HUES64 (cell line): ENCODE data around the gene MRC2.

Source experiments
- H3K27ac ChIP-seq: 2 replicates; pipeline ENCODE4 v1.7.0; 2013; ENCODE audit warnings: low read depth, low read length, inconsistent platforms
- H3K27me3 ChIP-seq: 2 replicates; pipeline ENCODE4 v1.6.1; 2013; ENCODE audit warnings: mild to moderate bottlenecking, low read length; ENCODE audit not compliant: insufficient read depth
- H3K36me3 ChIP-seq: 2 replicates; pipeline ENCODE4 v1.6.1; 2013; ENCODE audit warnings: mild to moderate bottlenecking, low read length; ENCODE audit not compliant: insufficient read depth
- H3K4me1 ChIP-seq: 2 replicates; pipeline ENCODE4 v1.6.1; 2013; ENCODE audit warnings: mild to moderate bottlenecking, low read length, moderate library complexity; ENCODE audit not compliant: insufficient read depth
- H3K4me3 ChIP-seq: 2 replicates; pipeline ENCODE4 v1.5.1; 2013; ENCODE audit warnings: mild to moderate bottlenecking, low read length, moderate library complexity
- H3K9ac ChIP-seq: 2 replicates; pipeline ENCODE4 v1.6.1; 2013; ENCODE audit warnings: mild to moderate bottlenecking, low read depth, low read length
- H3K9me3 ChIP-seq: 2 replicates; pipeline ENCODE4 v1.6.1; 2013; ENCODE audit warnings: low read depth, low read length; ENCODE audit not compliant: insufficient read depth
- WGBS: fragments of 150-250, 120-280 bp; methylation state at CpG from one replicate; pipeline ENCODE4 v1.1.7; 2013; ENCODE audit warnings: missing lambda C conversion rate; 5-methylcytosine and 5-hydroxymethylcytosine counted together

The MRC2 gene

GRCh38 chr17:62718429-62718828 is 91.0 kb downstream of the MRC2 start:
- no peak overlapping the region for H3K27ac ChIP-seq
- no peak overlapping the region for H3K9ac ChIP-seq
- no peaks in the 10 kb centered on the region for H3K27me3 ChIP-seq
- no peak overlapping the region for H3K4me3 ChIP-seq
- H3K36me3 ChIP-seq: no peaks in the 10 kb centered on the region
- no peaks in the 10 kb centered on the region for H3K9me3 ChIP-seq
- H3K4me1 ChIP-seq: peaks cover 6% of the 10 kb centered on the region
- 95% methylated on average over 11 of the region's 11 CpGs for WGBS

GRCh38 chr17:62719586-62719985 is 92.1 kb downstream of the MRC2 start:
- whole genome bisulfite sequencing: 100% methylated on average over 1 of the region's 1 CpG
- Histone ChIP-seq H3K4me1 (peaks cover 14% of the 10 kb centered on the region), H3K36me3 (no peaks in the 10 kb centered on the region), H3K27ac (no peak overlapping the region), H3K4me3 (no peak overlapping the region), H3K9ac (no peak overlapping the region), H3K9me3 (no peaks in the 10 kb centered on the region), H3K27me3 (no peaks in the 10 kb centered on the region)

GRCh38 chr17:62720126-62720850 is 92.8 kb downstream of the MRC2 start:
- no peak overlapping the region for H3K9ac ChIP-seq
- H3K9me3 ChIP-seq: no peaks in the 10 kb centered on the region
- peaks cover 14% of the 10 kb centered on the region for H3K4me1 ChIP-seq
- H3K4me3 ChIP-seq: no peak overlapping the region
- H3K36me3 ChIP-seq: no peaks in the 10 kb centered on the region
- no peak overlapping the region for H3K27ac ChIP-seq
- 85% methylated on average over 3 of the region's 3 CpGs for WGBS
- no peaks in the 10 kb centered on the region for H3K27me3 ChIP-seq

- Histone ChIP-seq H3K9ac (no peak overlapping the region), H3K27ac (no peak overlapping the region), H3K9me3 (no peaks in the 10 kb centered on the region), H3K27me3 (no peaks in the 10 kb centered on the region), H3K4me3 (no peak overlapping the region), H3K4me1 (peaks cover 14% of the 10 kb centered on the region), H3K36me3 (no peaks in the 10 kb centered on the region)
- no CpG with 5 or more reads among the region's 1 CpG for WGBS
Measured at GRCh38 chr17:62722625-62723024, 95.2 kb downstream of the MRC2 start.

- Histone ChIP-seq H3K27ac (no peak overlapping the region), H3K4me1 (peaks cover 14% of the 10 kb centered on the region)
- WGBS: 65% methylated on average over 7 of the region's 7 CpGs
Measured at GRCh38 chr17:62723842-62724241, 96.4 kb downstream of the MRC2 start.

GRCh38 chr17:62724398-62725146 is 97.1 kb downstream of the MRC2 start:
- WGBS: 77% methylated on average over 16 of the region's 16 CpGs
- Histone ChIP-seq H3K9ac (no peak overlapping the region), H3K27me3 (no peaks in the 10 kb centered on the region), H3K36me3 (no peaks in the 10 kb centered on the region), H3K9me3 (no peaks in the 10 kb centered on the region), H3K4me1 (peaks cover 14% of the 10 kb centered on the region), H3K27ac (no peak overlapping the region), H3K4me3 (no peak overlapping the region)

More at GRCh38 chr17:62723842-62724241, 96.4 kb downstream of the MRC2 start:
- H3K4me3 ChIP-seq: no peak overlapping the region
- no peaks in the 10 kb centered on the region for H3K9me3 ChIP-seq
- no peaks in the 10 kb centered on the region for H3K27me3 ChIP-seq
- H3K36me3 ChIP-seq: no peaks in the 10 kb centered on the region
- H3K9ac ChIP-seq: no peak overlapping the region

- WGBS: 93% methylated on average over 4 of the region's 5 CpGs
- Histone ChIP-seq H3K27me3 (no peaks in the 10 kb centered on the region), H3K36me3 (no peaks in the 10 kb centered on the region), H3K9me3 (no peaks in the 10 kb centered on the region), H3K4me1 (peaks cover 7% of the 10 kb centered on the region; the same call in 1 of the 2 replicates), H3K27ac (no peak overlapping the region), H3K4me3 (no peak overlapping the region), H3K9ac (no peak overlapping the region)
Measured at GRCh38 chr17:62725791-62726249, 98.3 kb downstream of the MRC2 start.

- no peak overlapping the region for H3K9ac ChIP-seq
- H3K36me3 ChIP-seq: no peaks in the 10 kb centered on the region
- no peaks in the 10 kb centered on the region for H3K9me3 ChIP-seq
- peaks cover 7% of the 10 kb centered on the region for H3K4me1 ChIP-seq
- no peak overlapping the region for H3K4me3 ChIP-seq
- H3K27me3 ChIP-seq: no peaks in the 10 kb centered on the region
- WGBS: 87% methylated on average over 6 of the region's 6 CpGs
- no peak overlapping the region for H3K27ac ChIP-seq
Measured at GRCh38 chr17:62727916-62728672, 100.6 kb downstream of the MRC2 start.

GRCh38 chr17:62732125-62732524 is 104.7 kb downstream of the MRC2 start:
- Histone ChIP-seq H3K27me3 (peaks cover 1% of the 10 kb centered on the region; the same call in 1 of the 2 replicates), H3K9me3 (no peaks in the 10 kb centered on the region), H3K9ac (no peak overlapping the region), H3K4me1 (peaks cover 20% of the 10 kb centered on the region), H3K4me3 (no peak overlapping the region), H3K27ac (no peak overlapping the region), H3K36me3 (no peaks in the 10 kb centered on the region)
- 92% methylated on average over 5 of the region's 5 CpGs for WGBS

- Histone ChIP-seq H3K27me3 (peaks cover 9% of the 10 kb centered on the region; the same call in 1 of the 2 replicates), H3K27ac (no peak overlapping the region), H3K4me1 (peaks cover 20% of the 10 kb centered on the region), H3K9me3 (no peaks in the 10 kb centered on the region), H3K36me3 (no peaks in the 10 kb centered on the region), H3K9ac (no peak overlapping the region), H3K4me3 (no peak overlapping the region)
- WGBS: 64% methylated on average over 7 of the region's 7 CpGs
Measured at GRCh38 chr17:62735044-62735651, 107.7 kb downstream of the MRC2 start.
